Mucosa of stomach (tissue), 1 donor: ENCODE data around the gene ZBED5.

ENCODE experiments used
- H3K27me3 ChIP-seq: one replicate; pipeline ENCODE4 v1.7.0; 2013; ENCODE audit warnings: mild to moderate bottlenecking, low read length; ENCODE audit not compliant: control insufficient read depth, insufficient read depth
- H3K36me3 ChIP-seq: one replicate; pipeline ENCODE4 v1.7.0; 2013; ENCODE audit warnings: low read length; ENCODE audit not compliant: control insufficient read depth, insufficient read depth
- H3K4me1 ChIP-seq: one replicate; pipeline ENCODE4 v1.7.0; 2013; ENCODE audit warnings: mild to moderate bottlenecking, low read length; ENCODE audit not compliant: control insufficient read depth, insufficient read depth
- H3K4me3 ChIP-seq: one replicate; pipeline ENCODE4 v1.7.0; 2013; ENCODE audit warnings: low read length
- H3K9ac ChIP-seq: one replicate; pipeline ENCODE4 v1.7.0; 2013; ENCODE audit warnings: mild to moderate bottlenecking, low read length, moderate library complexity
- H3K9me3 ChIP-seq: one replicate; pipeline ENCODE4 v1.7.0; 2013; ENCODE audit warnings: mild to moderate bottlenecking, low read length, moderate library complexity; ENCODE audit not compliant: control insufficient read depth
- donor health status: Pancreatic carcinoma.

Gene ZBED5

DNA sequence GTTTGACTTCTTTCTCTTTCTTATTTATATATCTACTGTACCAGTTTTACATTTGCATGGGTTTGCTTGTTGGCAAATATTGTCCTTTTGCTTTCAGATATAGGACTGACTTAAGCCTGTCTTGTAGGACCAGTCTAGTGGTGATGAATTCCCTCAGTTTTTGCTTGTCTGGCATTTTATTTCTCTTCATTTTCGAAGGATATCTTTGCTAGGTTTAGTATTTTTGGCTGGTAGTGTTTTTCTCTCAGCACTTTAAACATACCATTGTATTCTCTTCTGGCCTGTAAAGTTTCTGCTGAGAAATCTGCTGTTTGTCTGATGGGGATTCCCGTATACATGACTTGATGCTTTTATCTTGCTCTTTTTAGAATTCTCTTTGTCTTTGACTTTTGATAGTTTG lies 14.2 kb upstream of the ZBED5 start:
- no peaks in the 10 kb centered on the region for H3K9me3 ChIP-seq
- H3K4me1 ChIP-seq = no peaks in the 10 kb centered on the region
- H3K36me3 ChIP-seq = no peaks in the 10 kb centered on the region
- no peak overlapping the region for H3K9ac ChIP-seq
- no peak overlapping the region for H3K4me3 ChIP-seq
- H3K27me3 ChIP-seq = no peaks in the 10 kb centered on the region

DNA sequence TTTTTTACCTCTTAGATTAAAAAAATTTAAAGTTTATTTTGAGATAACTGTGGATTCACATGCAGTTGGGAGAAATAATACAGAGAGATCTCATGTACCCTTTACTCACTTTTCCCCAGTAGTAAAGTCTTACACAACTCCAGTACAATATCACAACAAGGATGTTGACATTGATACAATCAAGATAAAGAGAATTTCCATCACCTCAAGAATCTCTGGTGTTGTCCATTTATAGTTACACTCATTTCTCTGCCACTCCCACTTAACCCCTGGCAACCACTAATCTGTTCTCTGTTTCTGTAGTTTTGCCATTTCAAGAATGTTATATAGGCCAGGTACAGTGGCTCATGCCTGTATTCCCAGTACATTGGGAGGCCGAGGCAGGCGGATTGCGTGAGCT lies 10.5 kb upstream of the ZBED5 start:
- Histone ChIP-seq H3K4me3 (no peak overlapping the region), H3K9me3 (no peaks in the 10 kb centered on the region), H3K27me3 (no peaks in the 10 kb centered on the region), H3K36me3 (no peaks in the 10 kb centered on the region), H3K9ac (no peak overlapping the region), H3K4me1 (no peaks in the 10 kb centered on the region)

- H3K36me3 ChIP-seq = no peaks in the 10 kb centered on the region
- no peak overlapping the region for H3K4me3 ChIP-seq
- H3K9me3 ChIP-seq = no peaks in the 10 kb centered on the region
- H3K4me1 ChIP-seq = no peaks in the 10 kb centered on the region
- no peak overlapping the region for H3K9ac ChIP-seq
- no peaks in the 10 kb centered on the region for H3K27me3 ChIP-seq
Measured at GRCh38 chr11:10866893-10867331, 9.1 kb upstream of the ZBED5 start.

DNA sequence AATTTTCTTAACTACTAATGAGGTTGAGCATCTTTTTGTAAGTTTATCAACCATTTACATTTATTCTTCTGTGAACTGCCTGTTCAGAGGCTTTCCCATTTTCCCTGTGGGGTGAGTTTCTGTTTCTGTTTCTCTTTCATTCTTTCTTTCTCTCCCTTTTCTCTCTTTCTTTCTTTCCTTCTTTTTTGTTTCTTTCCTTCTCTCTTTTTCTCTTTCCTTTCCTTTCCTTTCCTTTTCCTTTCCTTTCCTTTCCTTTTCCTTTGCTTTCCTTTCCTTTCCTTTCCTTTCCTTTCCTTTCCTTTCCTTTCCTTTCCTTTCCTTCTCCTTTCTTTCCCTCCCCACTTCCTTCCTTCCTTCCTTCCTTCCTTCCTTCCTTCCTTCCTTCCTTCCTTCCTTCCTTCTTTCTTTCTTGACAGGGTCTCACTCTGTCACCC lies 8.0 kb upstream of the ZBED5 start:
- Histone ChIP-seq H3K4me1 (no peaks in the 10 kb centered on the region), H3K9ac (no peak overlapping the region), H3K9me3 (no peaks in the 10 kb centered on the region), H3K27me3 (no peaks in the 10 kb centered on the region), H3K36me3 (no peaks in the 10 kb centered on the region), H3K4me3 (no peak overlapping the region)

GRCh38 chr11:10864688-10865087 lies 6.8 kb upstream of the ZBED5 start:
- no peak overlapping the region for H3K4me3 ChIP-seq
- no peak overlapping the region for H3K9ac ChIP-seq
- no peaks in the 10 kb centered on the region for H3K36me3 ChIP-seq
- no peaks in the 10 kb centered on the region for H3K9me3 ChIP-seq
- H3K27me3 ChIP-seq = no peaks in the 10 kb centered on the region
- H3K4me1 ChIP-seq = no peaks in the 10 kb centered on the region

DNA sequence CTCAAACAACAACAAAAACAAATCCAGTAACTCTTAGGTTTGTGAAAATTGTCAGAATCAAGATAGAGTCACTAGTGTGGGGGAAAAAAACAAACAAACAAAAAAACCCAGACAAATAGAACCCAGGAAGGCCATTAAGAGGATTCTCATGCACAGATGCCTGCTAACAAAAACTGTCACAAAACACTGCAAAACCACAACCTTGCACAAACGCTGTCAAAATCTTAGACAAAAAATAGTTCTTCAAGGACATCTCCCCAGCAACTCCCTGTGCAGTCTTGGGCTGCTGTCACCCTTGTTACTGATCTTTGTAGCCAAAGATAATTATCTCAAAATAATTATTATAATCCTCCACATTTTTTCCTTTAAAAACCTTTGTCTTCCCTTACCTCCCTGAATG lies 4.6 kb upstream of the ZBED5 start:
- Histone ChIP-seq H3K9me3 (no peaks in the 10 kb centered on the region), H3K4me1 (no peaks in the 10 kb centered on the region), H3K27me3 (no peaks in the 10 kb centered on the region), H3K36me3 (no peaks in the 10 kb centered on the region), H3K4me3 (no peak overlapping the region), H3K9ac (no peak overlapping the region)

- no peaks in the 10 kb centered on the region for H3K27me3 ChIP-seq
- no peak overlapping the region for H3K4me3 ChIP-seq
- no peak overlapping the region for H3K9ac ChIP-seq
- H3K36me3 ChIP-seq = no peaks in the 10 kb centered on the region
- H3K4me1 ChIP-seq = peaks cover 1% of the 10 kb centered on the region
- no peaks in the 10 kb centered on the region for H3K9me3 ChIP-seq
Measured at GRCh38 chr11:10861799-10862198, 3.9 kb upstream of the ZBED5 start.

DNA sequence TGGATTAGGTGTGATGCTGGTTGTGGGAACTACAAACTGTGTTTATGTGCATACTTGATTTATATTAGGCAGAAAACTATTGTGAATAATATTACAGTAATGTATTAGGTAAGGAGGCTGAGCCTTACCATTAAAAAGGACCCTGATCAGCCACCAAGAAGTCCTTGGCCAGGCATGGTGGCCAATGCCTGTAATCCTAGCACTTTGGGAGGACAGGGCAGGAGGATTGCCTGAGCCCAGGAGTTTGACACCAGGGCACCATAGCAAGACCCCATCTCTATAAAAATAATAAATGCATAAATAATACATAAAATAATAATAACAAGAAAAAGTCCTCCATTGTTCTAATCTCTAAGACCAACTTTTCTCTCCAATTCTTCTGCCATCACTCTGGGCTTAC lies 3.2 kb upstream of the ZBED5 start:
- Histone ChIP-seq H3K4me3 (no peak overlapping the region), H3K9me3 (no peaks in the 10 kb centered on the region), H3K9ac (no peak overlapping the region), H3K36me3 (no peaks in the 10 kb centered on the region), H3K4me1 (peaks cover 9% of the 10 kb centered on the region), H3K27me3 (no peaks in the 10 kb centered on the region)

DNA sequence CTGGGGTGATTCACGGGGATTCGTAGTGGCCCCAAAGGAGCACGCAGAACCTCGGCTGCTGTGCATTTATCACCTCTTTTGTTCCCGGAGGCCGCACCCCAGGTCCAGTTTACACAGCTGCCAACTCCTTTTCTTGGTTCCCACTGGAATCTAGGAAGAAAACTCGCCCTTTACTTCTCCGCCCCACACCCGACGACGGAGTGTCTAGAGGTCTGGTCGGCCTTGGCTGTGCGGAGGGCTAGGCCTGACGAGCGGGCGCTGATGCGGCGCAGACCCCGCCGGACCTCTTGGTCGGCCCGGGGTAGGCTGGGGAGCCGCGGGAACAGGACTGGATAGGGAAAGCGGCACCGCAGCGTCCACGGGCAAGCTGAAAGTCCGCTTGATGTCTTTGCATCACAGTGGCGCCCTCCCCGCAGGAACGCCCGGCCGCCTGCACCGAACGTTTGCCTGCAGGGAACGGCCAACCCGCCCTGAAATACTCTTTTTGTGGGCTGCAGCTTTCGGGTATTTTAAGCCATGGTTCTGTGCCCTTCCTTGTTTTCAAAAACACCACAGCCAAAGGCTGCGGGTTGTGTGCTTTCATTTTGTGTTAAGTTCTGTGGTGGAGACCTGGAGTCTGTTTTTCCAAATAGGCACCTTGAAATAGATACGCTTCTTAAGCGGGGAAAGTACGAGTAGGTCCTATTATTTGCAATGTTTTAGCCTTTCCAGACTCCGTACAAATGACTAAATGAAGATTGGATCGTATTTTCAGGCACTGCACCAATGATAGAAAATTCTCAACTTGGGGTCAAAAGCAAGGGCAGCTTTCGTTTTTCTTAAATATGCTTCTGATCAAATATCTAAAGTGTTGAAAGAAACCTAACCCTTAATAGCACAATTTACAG lies 829 bp upstream of the ZBED5 start:
- Histone ChIP-seq H3K4me1 (peaks cover 10% of the 10 kb centered on the region), H3K9ac (peak overlapping the region; percentile 98)

DNA sequence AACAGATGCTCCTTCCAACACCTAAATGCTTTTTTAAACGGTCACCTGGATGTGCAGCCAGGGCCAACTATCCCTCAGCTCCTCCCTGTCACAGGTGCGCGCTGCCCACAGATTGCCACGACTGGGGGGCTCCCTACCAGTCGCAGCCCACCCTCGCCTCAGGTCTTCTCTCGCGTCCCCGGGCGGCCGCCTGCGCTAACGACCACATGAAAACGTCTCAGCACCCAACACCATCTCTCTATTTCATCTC lies 469 bp downstream of the ZBED5 start:
- Histone ChIP-seq H3K27me3 (no peaks in the 10 kb centered on the region), H3K9ac (peak overlapping the region; percentile 98), H3K4me1 (peaks cover 10% of the 10 kb centered on the region), H3K9me3 (no peaks in the 10 kb centered on the region), H3K4me3 (peak overlapping the region; percentile 98), H3K36me3 (no peaks in the 10 kb centered on the region)

More for the DNA sequence above, 829 bp upstream of the ZBED5 start:
- Histone ChIP-seq H3K9me3 (no peaks in the 10 kb centered on the region), H3K4me3 (peak overlapping the region; percentile 98), H3K36me3 (no peaks in the 10 kb centered on the region), H3K27me3 (no peaks in the 10 kb centered on the region)

GRCh38 chr11:10856689-10857458 lies 979 bp downstream of the ZBED5 start:
- Histone ChIP-seq H3K4me1 (peaks cover 10% of the 10 kb centered on the region), H3K9me3 (no peaks in the 10 kb centered on the region), H3K9ac (peak overlapping the region; percentile 98), H3K36me3 (no peaks in the 10 kb centered on the region), H3K27me3 (no peaks in the 10 kb centered on the region), H3K4me3 (peak overlapping the region; percentile 98)

DNA sequence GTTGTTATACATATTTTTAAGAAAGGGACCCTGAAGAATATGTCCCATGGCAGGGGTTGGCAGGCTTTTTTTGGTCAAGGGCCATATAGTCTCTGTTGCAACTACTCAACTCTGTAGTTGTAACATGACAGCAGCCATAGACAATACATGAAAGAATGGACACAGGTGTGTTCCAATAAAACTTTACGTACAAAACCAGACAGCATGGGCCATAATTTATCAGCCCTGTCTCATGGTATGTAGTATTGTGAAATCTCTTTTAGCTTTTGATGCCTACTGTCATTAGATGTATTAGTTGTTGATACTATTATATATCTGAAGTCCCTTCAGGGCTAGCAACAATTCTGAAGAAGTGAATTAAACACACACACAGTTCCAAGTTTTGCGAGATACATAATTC lies 2.6 kb downstream of the ZBED5 start:
- Histone ChIP-seq H3K4me3 (no peak overlapping the region), H3K4me1 (peaks cover 10% of the 10 kb centered on the region), H3K9me3 (no peaks in the 10 kb centered on the region), H3K36me3 (no peaks in the 10 kb centered on the region), H3K9ac (no peak overlapping the region), H3K27me3 (no peaks in the 10 kb centered on the region)
